ENCODE results near the gene CUEDC1. TPM values are rescaled to one million over a fixed set of nuclear protein-coding genes. Genes with fewer than 3 reads are reported as not detected.
A peak's percentile ranks its signal among the peaks of the same experiment; 100 is the strongest.

Gene CUEDC1
- polyA plus RNA-seq, 2 of the 4 experiments (the other 2 are of a cell fraction) = 44.3 to 90.6 TPM

- ChIA-PET POLR2A (interaction anchor here (0.5 to 2.4 kb wide), 14 partner anchors 11 to 179 kb away, joined by 3 to 16 read pairs (median 5); partner anchors contain the start of genes CUEDC1, DYNLL2, MRPS23 and VEZF1), CTCF (interaction anchor here (1.1 to 23.5 kb wide), 13 partner anchors 11 to 95 kb away, joined by 3 to 859 read pairs (median 8); partner anchors contain the start of gene MRPS23)
- Histone ChIP-seq H3K9me3 (no peaks in the 10 kb centered on the region), H3K4me3 (no peak overlapping the region), H3K27ac (peak overlapping the region; percentile 94 to 97), H3K4me1 (peaks cover 74% of the 10 kb centered on the region), H3K4me2 (peak overlapping the region; percentile 77)
- DNase-seq (ENCODE audit: low read depth in 1 of 2, low spot score in 1 of 2) (no peak), FAIRE-seq (no peak), ATAC-seq (no peak)
- WGBS (ENCODE audit: missing lambda C conversion rate) = 87% methylated on average over 7 of the region's 7 CpGs
- no peak for TF ChIP-seq RARB (CRISPR knock-in tag; IDR thresholded peaks at IDR 0.05)
- TF ChIP-seq POLR2AphosphoS2 (conservative IDR thresholded peaks at IDR 0.05; ENCODE audit: low read length) = no peak
- no peak for TF ChIP-seq ZFP36 (IDR thresholded peaks at IDR 0.05; ENCODE audit: borderline replicate concordance, partially characterized antibody)
- no peak for TF ChIP-seq GATA3 (IDR thresholded peaks at IDR 0.05; ENCODE audit: borderline replicate concordance)
- TF ChIP-seq ZSCAN20 (CRISPR knock-in tag; IDR thresholded peaks at IDR 0.05) = no peak
- no peak for TF ChIP-seq RAD21 (conservative IDR thresholded peaks at IDR 0.05 in 1 of 2, IDR thresholded peaks at IDR 0.05 in 1 of 2)
- TF ChIP-seq REST (IDR thresholded peaks at IDR 0.05) = no peak
- TF ChIP-seq FOXS1 (CRISPR knock-in tag; IDR thresholded peaks at IDR 0.05) = no peak
- TF ChIP-seq CHD2 (IDR thresholded peaks at IDR 0.05; ENCODE audit: low read length, partially characterized antibody) = no peak
- TF ChIP-seq HOXB5 (CRISPR knock-in tag; IDR thresholded peaks at IDR 0.05) = no peak
- no peak for TF ChIP-seq HDAC2 (IDR thresholded peaks at IDR 0.05)
- no peak for TF ChIP-seq ESRRA (IDR thresholded peaks at IDR 0.05; ENCODE audit: borderline replicate concordance, low read length)
- no peak for TF ChIP-seq KDM1A (IDR thresholded peaks at IDR 0.05; ENCODE audit: low read depth)
- TF ChIP-seq, protein P1, sequence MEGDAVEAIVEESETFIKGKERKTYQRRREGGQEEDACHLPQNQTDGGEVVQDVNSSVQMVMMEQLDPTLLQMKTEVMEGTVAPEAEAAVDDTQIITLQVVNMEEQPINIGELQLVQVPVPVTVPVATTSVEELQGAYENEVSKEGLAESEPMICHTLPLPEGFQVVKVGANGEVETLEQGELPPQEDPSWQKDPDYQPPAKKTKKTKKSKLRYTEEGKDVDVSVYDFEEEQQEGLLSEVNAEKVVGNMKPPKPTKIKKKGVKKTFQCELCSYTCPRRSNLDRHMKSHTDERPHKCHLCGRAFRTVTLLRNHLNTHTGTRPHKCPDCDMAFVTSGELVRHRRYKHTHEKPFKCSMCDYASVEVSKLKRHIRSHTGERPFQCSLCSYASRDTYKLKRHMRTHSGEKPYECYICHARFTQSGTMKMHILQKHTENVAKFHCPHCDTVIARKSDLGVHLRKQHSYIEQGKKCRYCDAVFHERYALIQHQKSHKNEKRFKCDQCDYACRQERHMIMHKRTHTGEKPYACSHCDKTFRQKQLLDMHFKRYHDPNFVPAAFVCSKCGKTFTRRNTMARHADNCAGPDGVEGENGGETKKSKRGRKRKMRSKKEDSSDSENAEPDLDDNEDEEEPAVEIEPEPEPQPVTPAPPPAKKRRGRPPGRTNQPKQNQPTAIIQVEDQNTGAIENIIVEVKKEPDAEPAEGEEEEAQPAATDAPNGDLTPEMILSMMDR (IDR thresholded peaks at IDR 0.05) = no peak
- TF ChIP-seq CBX8 (IDR thresholded peaks at IDR 0.05) = no peak
These were observed 51.3 kb downstream of the CUEDC1 start for GRCh38 chr17:57903961-57904360.

DNA sequence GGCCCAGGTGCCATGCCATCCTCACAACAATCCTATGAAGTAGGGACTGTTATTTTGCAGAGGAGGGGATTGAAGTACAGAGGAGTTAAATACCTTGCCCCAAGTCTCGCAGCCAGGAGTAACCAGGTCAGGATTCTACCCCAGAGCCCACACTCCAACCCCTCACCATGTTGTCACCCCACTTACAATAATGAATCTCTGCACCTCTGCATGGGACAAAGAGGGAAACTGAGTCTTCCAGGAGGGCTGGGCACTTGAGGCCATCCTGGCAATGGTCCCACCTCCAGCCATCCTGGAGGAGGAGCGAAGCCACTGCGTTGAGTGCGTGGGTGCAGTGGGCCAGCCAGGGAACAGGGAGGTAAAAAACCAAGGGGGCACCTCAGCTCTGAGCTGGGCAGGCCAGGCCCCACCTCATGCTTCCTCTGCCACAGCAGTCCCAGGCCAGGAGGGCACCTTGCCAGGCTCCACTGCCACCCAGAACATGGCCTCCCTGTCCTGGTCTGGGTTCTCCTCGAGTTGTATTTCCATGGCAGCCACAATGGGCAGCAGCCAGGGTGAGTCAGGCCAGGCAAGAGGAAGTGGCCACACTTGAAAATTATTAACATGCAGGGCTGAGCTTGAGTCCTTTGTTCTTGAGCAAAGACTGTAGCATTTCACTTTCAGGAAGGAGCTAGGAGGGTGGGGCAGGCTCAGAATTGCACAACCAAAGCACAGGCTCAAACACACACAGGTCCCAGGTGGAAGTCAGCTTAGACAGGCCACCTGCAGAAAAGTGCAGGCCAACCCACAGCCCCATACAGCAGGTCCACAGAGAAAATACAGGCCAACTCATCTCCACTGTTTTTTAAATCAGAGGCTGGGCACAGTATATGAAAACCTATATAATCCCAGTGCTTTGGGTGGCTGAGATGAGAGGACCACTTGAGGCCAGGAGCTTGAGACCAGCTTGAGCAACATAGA, 52.1 kb downstream of the CUEDC1 start:
- ATAC-seq (peak; percentile 85 to 87), DNase-seq (ENCODE audit: low read depth in 1 of 2, low spot score in 1 of 2) (peak; percentile 95 to 99), FAIRE-seq (peak; percentile 70)
- CTCF ChIA-PET = interaction anchor here (0.6 to 23.5 kb wide), 20 partner anchors 11 to 790 kb away, joined by 3 to 859 read pairs (median 5); partner anchors contain the start of genes CUEDC1, MRPS23 and VEZF1
- H3K4me2 ChIP-seq = peak overlapping the region; percentile 77
- POLR2A ChIA-PET = interaction anchor here (0.5 to 2.4 kb wide), 13 partner anchors 11 to 821 kb away, joined by 3 to 16 read pairs (median 5); partner anchors contain the start of genes CUEDC1, DYNLL2, MRPS23 and VEZF1
- 53% methylated on average over 5 of the region's 5 CpGs for WGBS (ENCODE audit: missing lambda C conversion rate)
- no peaks in the 10 kb centered on the region for H3K9me3 ChIP-seq
- H3K4me1 ChIP-seq = peaks cover 82% of the 10 kb centered on the region
- no peak overlapping the region for H3K4me3 ChIP-seq
- H3K27ac ChIP-seq = peak overlapping the region; percentile 94 to 97
- TF ChIP-seq NPAS2 (CRISPR knock-in tag; IDR thresholded peaks at IDR 0.05; ENCODE audit: borderline replicate concordance) = no peak
- no peak for TF ChIP-seq KDM1A (IDR thresholded peaks at IDR 0.05; ENCODE audit: low read depth)
- TF ChIP-seq, protein P2, sequence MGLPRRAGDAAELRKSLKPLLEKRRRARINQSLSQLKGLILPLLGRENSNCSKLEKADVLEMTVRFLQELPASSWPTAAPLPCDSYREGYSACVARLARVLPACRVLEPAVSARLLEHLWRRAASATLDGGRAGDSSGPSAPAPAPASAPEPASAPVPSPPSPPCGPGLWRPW (IDR thresholded peaks at IDR 0.05) = 0 out of 2 replicates have a peak, but pooled peaks have one; percentile 40
- TF ChIP-seq FOSL2 (IDR thresholded peaks at IDR 0.05) = peak; percentile 42
- peak; percentile 87 for TF ChIP-seq FOSL2 (CRISPR knock-in tag; IDR thresholded peaks at IDR 0.05)
- TF ChIP-seq, protein P3, sequence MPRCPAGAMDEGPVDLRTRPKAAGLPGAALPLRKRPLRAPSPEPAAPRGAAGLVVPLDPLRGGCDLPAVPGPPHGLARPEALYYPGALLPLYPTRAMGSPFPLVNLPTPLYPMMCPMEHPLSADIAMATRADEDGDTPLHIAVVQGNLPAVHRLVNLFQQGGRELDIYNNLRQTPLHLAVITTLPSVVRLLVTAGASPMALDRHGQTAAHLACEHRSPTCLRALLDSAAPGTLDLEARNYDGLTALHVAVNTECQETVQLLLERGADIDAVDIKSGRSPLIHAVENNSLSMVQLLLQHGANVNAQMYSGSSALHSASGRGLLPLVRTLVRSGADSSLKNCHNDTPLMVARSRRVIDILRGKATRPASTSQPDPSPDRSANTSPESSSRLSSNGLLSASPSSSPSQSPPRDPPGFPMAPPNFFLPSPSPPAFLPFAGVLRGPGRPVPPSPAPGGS (IDR thresholded peaks at IDR 0.05) = peak; percentile 27; the same call in 1 of the 3 replicates
- no peak for TF ChIP-seq HEYL (CRISPR knock-in tag; IDR thresholded peaks at IDR 0.05)
- TF ChIP-seq FOXS1 (CRISPR knock-in tag; IDR thresholded peaks at IDR 0.05) = no peak
- TF ChIP-seq CEBPB (IDR thresholded peaks at IDR 0.05) = peak; percentile 99 to 100
- TF ChIP-seq TFCP2L1 (CRISPR knock-in tag; IDR thresholded peaks at IDR 0.05) = peak; percentile 44; the same call in 1 of the 2 replicates
- TF ChIP-seq PBX3 (IDR thresholded peaks at IDR 0.05) = no peak
- TF ChIP-seq HOXB5 (CRISPR knock-in tag; IDR thresholded peaks at IDR 0.05) = no peak
- no peak for TF ChIP-seq USF2 (IDR thresholded peaks at IDR 0.05)
- peak; percentile 59; the same call in 1 of the 2 replicates for TF ChIP-seq MYC (IDR thresholded peaks at IDR 0.05; ENCODE audit: borderline replicate concordance, low read length)
